Pancreas (tissue), 10 donors: Measurements from ENCODE around the gene ALK. TPM values are rescaled to one million over a fixed set of nuclear protein-coding genes. Genes with fewer than 3 reads are reported as not detected.

Experiments
- ATAC-seq, 4 donors: fragments of 200-7000 bp; cut with Tn5 transposase; one replicate each; pipeline versions ENCODE4 v1.8.0 to v1.9.1; 2020; ENCODE audit warnings: mild to moderate bottlenecking in 4 of 4, moderate library complexity in 4 of 4
- DNase-seq, 6 donors: peaks; one replicate each; pipeline ENCODE4 v3.0.0-alpha.2; 2020
- FAIRE-seq: peaks from 2 replicates; lab custom pipeline; 2012; peaks lifted over from hg19 to GRCh38; lab: Jason Lieb, UNC
- H3K27ac ChIP-seq, 4 donors: fragments of 200-600 bp; sonication (generic); 1 replicate in 3 of 4; 2 replicates in 1 of 4; pipeline versions ENCODE4 v1.5.0 to v1.8.0; 2020
- H3K27me3 ChIP-seq, 4 donors: fragments of 200-600 bp; one replicate each; pipeline ENCODE4 v1.8.0; 2021
- H3K36me3 ChIP-seq, 3 donors: fragments of 200-600 bp; sonication (generic) in 1 of 3; one replicate each; pipeline versions ENCODE4 v1.5.0 to v1.8.0; 2020 to 2021
- H3K4me1 ChIP-seq, 3 donors: fragments of 200-600 bp; one replicate each; pipeline ENCODE4 v1.8.0; 2021
- H3K4me3 ChIP-seq, 4 donors: fragments of 200-600 bp; sonication (generic) in 2 of 4; one replicate each; pipeline versions ENCODE4 v1.5.0 to v1.8.0; 2020 to 2021
- H3K9me3 ChIP-seq, 4 donors: fragments of 200-600 bp; one replicate each; pipeline ENCODE4 v1.8.0; 2021
- CTCF ChIP-seq, 4 donors: fragments of 200-600 bp; sonication (generic) in 3 of 4; IDR thresholded peaks; one replicate each; pipeline versions ENCODE4 v1.5.0 to v1.8.0; 2021; ENCODE audit warnings: antibody characterized with exemption in 4 of 4
- WGBS, 2 donors: extraction: QIAGEN DNeasy Blood & Tissue Kit; methylation state at CpG; one replicate each; pipeline ENCODE4 v1.1.7; 2013; 5-methylcytosine and 5-hydroxymethylcytosine counted together
- intact Hi-C, 3 donors: fragments of 100-400 bp; cut with DNase I; formaldehyde crosslinking; loops; one replicate each; pipeline versions ENCODE4 v1.11.1 to v1.14.2; 2022
- polyA plus RNA-seq, 2 donors: library from polyadenylated mRNA; stranded (reverse); fragments of 200-250 nt; gene quantifications; one replicate each; pipeline ENCODE4 v1.2.3, GENCODE V29; 2013
- total RNA-seq, 6 donors: library from RNA; stranded (reverse); fragmentation: NEBNext Ultra II Directional in 4 of 6; extraction: Animal tissue kit (Norgen Biotek cat#: 25700) in 4 of 6; gene quantifications; one replicate each; pipeline versions ENCODE4 v1.2.1 to v1.2.4, GENCODE V29; 2021 to 2023
- donor health status: healthy with polysubstance abuse.
- donor health status: DM: no; HTN: no; CAD: no; lungs with moderate emphysema.
- donor health status: DM: no; HTN: no; CAD: no.
- donor health status: control.
- donor health status: control.
- donor health status: Bipolar disorder and iron deficiency.
- donor health status: DM: yes; HTN: yes; CAD: no.
- donor health status: DM: no; HTN: no; CAD: no.
- donor health status: DM: no; HTN: no; CAD: no.
- donor health status: DM: yes; HTN: yes; CAD: no.

Gene ALK
- total and polyA plus RNA-seq, 8 donors: 0.05 to 0.17 (median 0.09) TPM; not detected in 2

GRCh38 chr2:29228947-29229346 lies 692.4 kb downstream of the ALK start:
- intact Hi-C loops: no loop called here
- DNase-seq (peak in 1 of 6 donors; percentile 24), ATAC-seq (no peak), FAIRE-seq (no peak)
- H3K4me3 ChIP-seq: no peak overlapping the region
- H3K27me3 ChIP-seq: no peaks in the 10 kb centered on the region
- 48 to 52% methylated on average over 9 of the region's 9 CpGs for WGBS, 2 donors
- no peaks in the 10 kb centered on the region for H3K36me3 ChIP-seq
- H3K27ac ChIP-seq: no peak overlapping the region
- no peak for TF ChIP-seq CTCF (IDR thresholded peaks at IDR 0.05)
- no peaks in the 10 kb centered on the region for H3K9me3 ChIP-seq
- H3K4me1 ChIP-seq: no peaks in the 10 kb centered on the region

- intact Hi-C loops: no loop called here
- no peaks in the 10 kb centered on the region for H3K27me3 ChIP-seq
- H3K9me3 ChIP-seq: no peaks in the 10 kb centered on the region
- no peak overlapping the region for H3K27ac ChIP-seq
- no peaks in the 10 kb centered on the region for H3K4me1 ChIP-seq
- H3K36me3 ChIP-seq: no peaks in the 10 kb centered on the region
- ATAC-seq: no peak
- DNase-seq: peak in 1 of 6 donors; percentile 42
- FAIRE-seq: no peak
- 49 to 54% methylated on average over 15 of the region's 15 CpGs for WGBS, 2 donors
- no peak for TF ChIP-seq CTCF (IDR thresholded peaks at IDR 0.05)
- H3K4me3 ChIP-seq: no peak overlapping the region
These were observed 693.3 kb downstream of the ALK start for GRCh38 chr2:29227935-29228675.

- DNase-seq (peak in 1 of 6 donors; percentile 27), ATAC-seq (no peak), FAIRE-seq (no peak)
- intact Hi-C loops: no loop called here
- no peaks in the 10 kb centered on the region for H3K36me3 ChIP-seq
- no peaks in the 10 kb centered on the region for H3K4me1 ChIP-seq
- H3K27ac ChIP-seq: no peak overlapping the region
- H3K4me3 ChIP-seq: no peak overlapping the region
- WGBS, 2 donors: 26 to 33% methylated on average over 7 of the region's 7 CpGs
- no peak for TF ChIP-seq CTCF (IDR thresholded peaks at IDR 0.05)
- no peaks in the 10 kb centered on the region for H3K27me3 ChIP-seq
- no peaks in the 10 kb centered on the region for H3K9me3 ChIP-seq
These were observed 694.6 kb downstream of the ALK start for GRCh38 chr2:29226808-29227207.

- WGBS, 2 donors: 83 to 88% methylated on average over 3 of the region's 3 CpGs
These were observed 695.0 kb downstream of the ALK start for GRCh38 chr2:29226375-29226774.

More at GRCh38 chr2:29226375-29226774, 695.0 kb downstream of the ALK start:
- no peak for ATAC-seq
- no peaks in the 10 kb centered on the region for H3K27me3 ChIP-seq
- no peaks in the 10 kb centered on the region for H3K9me3 ChIP-seq
- intact Hi-C loops: no loop called here
- no peak for TF ChIP-seq CTCF (IDR thresholded peaks at IDR 0.05)
- DNase-seq: no peak
- H3K27ac ChIP-seq: no peak overlapping the region
- no peaks in the 10 kb centered on the region for H3K36me3 ChIP-seq
- no peak overlapping the region for H3K4me3 ChIP-seq
- no peak for FAIRE-seq
- no peaks in the 10 kb centered on the region for H3K4me1 ChIP-seq
